GM23338 (cell line): Measurements from ENCODE around the gene CCNYL1. TPM values are rescaled to one million over a fixed set of nuclear protein-coding genes. Genes with fewer than 3 reads are reported as not detected.
A peak's percentile ranks its signal among the peaks of the same experiment; 100 is the strongest.

Experiments used
- ATAC-seq: fragments of 200-7000 bp; cut with Tn5 transposase; 3 replicates; pipeline ENCODE4 v1.9.1; 2020
- DNase-seq: peaks from one replicate; pipeline ENCODE4 v3.0.0-alpha.2; 2015; ENCODE audit warnings: low spot score
- H2AFZ ChIP-seq: fragments of 200-600 bp; sonication (generic); 2 replicates; pipeline ENCODE4 v1.8.0; 2016; ENCODE audit warnings: antibody characterized with exemption, mild to moderate bottlenecking, moderate library complexity
- H3F3A ChIP-seq: fragments of 200-600 bp; sonication (generic); replicated peaks from 2 replicates; pipeline ENCODE4 v1.8.0; 2017; ENCODE audit warnings: antibody characterized with exemption, mixed run types, low read depth
- H3K27ac ChIP-seq: fragments of 200-600 bp; sonication (generic); 2 replicates; pipeline ENCODE4 v1.6.1; 2016; ENCODE audit warnings: low read depth
- H3K27me3 ChIP-seq: fragments of 200-600 bp; sonication (generic); 2 replicates; pipeline ENCODE4 v1.8.0; 2016; ENCODE audit warnings: mild to moderate bottlenecking, mixed run types, moderate library complexity; ENCODE audit not compliant: insufficient read depth
- H3K36me3 ChIP-seq: fragments of 200-600 bp; sonication (generic); 2 replicates; pipeline ENCODE4 v1.8.0; 2016; ENCODE audit warnings: mild to moderate bottlenecking; ENCODE audit not compliant: insufficient read depth
- H3K4me1 ChIP-seq: fragments of 200-600 bp; sonication (generic); 2 replicates; pipeline ENCODE4 v1.8.0; 2016; ENCODE audit warnings: mild to moderate bottlenecking, moderate library complexity; ENCODE audit not compliant: insufficient read depth
- H3K4me2 ChIP-seq: fragments of 200-600 bp; sonication (generic); 2 replicates; pipeline ENCODE4 v1.7.1; 2017; ENCODE audit warnings: mixed run types
- H3K4me3 ChIP-seq: fragments of 200-600 bp; sonication (generic); 2 replicates; pipeline ENCODE4 v1.6.1; 2016; ENCODE audit warnings: mixed run types
- H3K79me2 ChIP-seq: fragments of 200-600 bp; sonication (generic); replicated peaks from 2 replicates; pipeline ENCODE4 v1.8.0; 2017; ENCODE audit warnings: mild to moderate bottlenecking; ENCODE audit not compliant: insufficient read depth
- H3K9me2 ChIP-seq: fragments of 200-600 bp; sonication (generic); 2 replicates; pipeline ENCODE4 v1.8.0; 2017; ENCODE audit not compliant: insufficient read depth
- H4K20me1 ChIP-seq: fragments of 200-600 bp; sonication (generic); replicated peaks from 2 replicates; pipeline ENCODE4 v1.8.0; 2017; ENCODE audit warnings: mild to moderate bottlenecking; ENCODE audit not compliant: insufficient read depth
- H3K27ac Mint-ChIP-seq: 2 replicates; pipeline ENCODE4 v1.8.0; 2020; ENCODE audit warnings: inconsistent platforms, mild to moderate bottlenecking, moderate library complexity, mixed read lengths
- H3K27me3 Mint-ChIP-seq: 3 replicates; pipeline ENCODE4 v1.8.0; 2022; ENCODE audit warnings: low read depth, mild to moderate bottlenecking, moderate library complexity, mixed read lengths, inconsistent platforms; ENCODE audit not compliant: insufficient read depth, poor library complexity
- H3K36me3 Mint-ChIP-seq: 3 replicates; pipeline ENCODE4 v1.8.0; 2021; ENCODE audit warnings: low read depth, mild to moderate bottlenecking, inconsistent platforms, moderate library complexity, mixed read lengths
- H3K4me1 Mint-ChIP-seq: 3 replicates; pipeline ENCODE4 v1.8.0; 2020; ENCODE audit warnings: mild to moderate bottlenecking, inconsistent platforms, mixed read lengths
- H3K4me3 Mint-ChIP-seq: 3 replicates; pipeline ENCODE4 v1.8.0; 2021; ENCODE audit warnings: moderate library complexity, mild to moderate bottlenecking, inconsistent platforms, mixed read lengths
- H3K9me3 Mint-ChIP-seq: 3 replicates; pipeline ENCODE4 v1.8.0; 2020; ENCODE audit warnings: moderate library complexity, mild to moderate bottlenecking, inconsistent platforms, mixed read lengths
- CREB1 ChIP-seq: fragments of 250-450 bp; sonication (Bioruptor Pico); IDR thresholded peaks from 2 replicates; pipeline ENCODE4 v1.5.0; 2020; ENCODE audit warnings: low read depth, mild to moderate bottlenecking, moderate library complexity
- ETS1 ChIP-seq: IDR thresholded peaks from 2 replicates; pipeline ENCODE4 v1.6.1; 2016; ENCODE audit warnings: antibody characterized with exemption
- EZH2 ChIP-seq: fragments of 200-600 bp; sonication (generic); IDR thresholded peaks from one replicate; pipeline ENCODE4 v1.8.0; 2017; ENCODE audit warnings: antibody characterized with exemption, mild to moderate bottlenecking, low read depth; ENCODE audit not compliant: unreplicated experiment
- EZH2phosphoT487 ChIP-seq: fragments of 200-600 bp; sonication (generic); IDR thresholded peaks from one replicate; pipeline ENCODE4 v1.8.1; 2018; ENCODE audit warnings: antibody characterized with exemption; ENCODE audit not compliant: unreplicated experiment
- JUNB ChIP-seq: IDR thresholded peaks from one replicate; pipeline ENCODE4 v1.6.1; 2016; ENCODE audit warnings: antibody characterized with exemption; ENCODE audit not compliant: unreplicated experiment
- NANOG ChIP-seq: IDR thresholded peaks from 2 replicates; pipeline ENCODE4 v1.6.1; 2016; ENCODE audit warnings: antibody characterized with exemption, borderline replicate concordance
- POLR2AphosphoS5 ChIP-seq: IDR thresholded peaks from 2 replicates; pipeline ENCODE4 v1.6.1; 2016; ENCODE audit warnings: antibody characterized with exemption, low read depth
- STAT1 ChIP-seq: IDR thresholded peaks from one replicate; pipeline ENCODE4 v1.6.1; 2016; ENCODE audit warnings: antibody characterized with exemption; ENCODE audit not compliant: unreplicated experiment
- ZNF114 ChIP-seq: fragments of 250-450 bp; sonication (Bioruptor Pico); IDR thresholded peaks from 2 replicates; pipeline ENCODE4 v1.5.0; 2020; ENCODE audit warnings: mild to moderate bottlenecking, moderate library complexity
- ZNF331 ChIP-seq: fragments of 250-450 bp; sonication (Bioruptor Pico); IDR thresholded peaks from 2 replicates; pipeline ENCODE4 v1.5.0; 2020; ENCODE audit warnings: low read depth, mild to moderate bottlenecking, moderate library complexity
- polyA plus RNA-seq: library from polyadenylated mRNA; unstranded; fragments of >200 nt; fragmentation: Nextera tagmentation; extraction: Ambion mirVana; gene quantifications from 2 replicates; pipeline ENCODE4 v1.2.1, GENCODE V29; 2016
- total RNA-seq: library from RNA; depleted of rRNA; stranded (reverse); fragments of >200 nt; shearing (Covaris generic); gene quantifications from 2 replicates; pipeline ENCODE4 v1.2.3, GENCODE V29; 2014
- TF ChIP-seq, protein P1 (sequence below): IDR thresholded peaks from one replicate; pipeline ENCODE4 v1.6.1; 2018; ENCODE audit warnings: antibody characterized with exemption; ENCODE audit not compliant: unreplicated experiment
- TF ChIP-seq, protein P2 (sequence below), 2 experiments: fragments of 200-600 bp in 1 of 2; sonication (generic) in 1 of 2; conservative IDR thresholded peaks; 2 replicates each; pipeline versions ENCODE4 v1.5.1 to v1.6.1; 2016 to 2017; ENCODE audit warnings: antibody characterized with exemption in 2 of 2, low read depth in 2 of 2, mild to moderate bottlenecking in 2 of 2, moderate library complexity in 1 of 2
- TF ChIP-seq, protein P3 (sequence below): fragments of 250-450 bp; sonication (Bioruptor Pico); IDR thresholded peaks from 2 replicates; pipeline ENCODE4 v1.5.0; 2020; ENCODE audit warnings: mild to moderate bottlenecking, moderate library complexity

The CCNYL1 gene
- total and polyA plus RNA-seq, 2 experiments from 2014 or later: 19.6 to 32.1 TPM

- H2AFZ ChIP-seq: no peak overlapping the region
- H3K4me3 ChIP-seq: no peak overlapping the region
- no peaks in the 10 kb centered on the region for H3K4me1 ChIP-seq
- no peaks in the 10 kb centered on the region for H3K27me3 ChIP-seq
- Mint-ChIP-seq H3K4me3 (no peak overlapping the region), H3K27ac (peak overlapping the region; percentile 29), H3K4me1 (peaks cover 15% of the 10 kb centered on the region; the same call in 2 of the 3 replicates), H3K36me3 (peaks cover 24% of the 10 kb centered on the region; the same call in 2 of the 3 replicates), H3K27me3 (peaks cover 3% of the 10 kb centered on the region), H3K9me3 (no peaks in the 10 kb centered on the region)
- DNase-seq (no peak), ATAC-seq (no peak)
- peak overlapping the region; percentile 64 for H3K27ac ChIP-seq
- no peaks in the 10 kb centered on the region for H3K9me2 ChIP-seq
- no peak overlapping the region for H3K4me2 ChIP-seq
- H3F3A ChIP-seq: no peaks in the 10 kb centered on the region; the same call in 1 of the 2 replicates
- no peaks in the 10 kb centered on the region for H3K36me3 ChIP-seq
- no peaks in the 10 kb centered on the region for H4K20me1 ChIP-seq
- H3K79me2 ChIP-seq: peaks cover 32% of the 10 kb centered on the region
- TF ChIP-seq, protein P1, sequence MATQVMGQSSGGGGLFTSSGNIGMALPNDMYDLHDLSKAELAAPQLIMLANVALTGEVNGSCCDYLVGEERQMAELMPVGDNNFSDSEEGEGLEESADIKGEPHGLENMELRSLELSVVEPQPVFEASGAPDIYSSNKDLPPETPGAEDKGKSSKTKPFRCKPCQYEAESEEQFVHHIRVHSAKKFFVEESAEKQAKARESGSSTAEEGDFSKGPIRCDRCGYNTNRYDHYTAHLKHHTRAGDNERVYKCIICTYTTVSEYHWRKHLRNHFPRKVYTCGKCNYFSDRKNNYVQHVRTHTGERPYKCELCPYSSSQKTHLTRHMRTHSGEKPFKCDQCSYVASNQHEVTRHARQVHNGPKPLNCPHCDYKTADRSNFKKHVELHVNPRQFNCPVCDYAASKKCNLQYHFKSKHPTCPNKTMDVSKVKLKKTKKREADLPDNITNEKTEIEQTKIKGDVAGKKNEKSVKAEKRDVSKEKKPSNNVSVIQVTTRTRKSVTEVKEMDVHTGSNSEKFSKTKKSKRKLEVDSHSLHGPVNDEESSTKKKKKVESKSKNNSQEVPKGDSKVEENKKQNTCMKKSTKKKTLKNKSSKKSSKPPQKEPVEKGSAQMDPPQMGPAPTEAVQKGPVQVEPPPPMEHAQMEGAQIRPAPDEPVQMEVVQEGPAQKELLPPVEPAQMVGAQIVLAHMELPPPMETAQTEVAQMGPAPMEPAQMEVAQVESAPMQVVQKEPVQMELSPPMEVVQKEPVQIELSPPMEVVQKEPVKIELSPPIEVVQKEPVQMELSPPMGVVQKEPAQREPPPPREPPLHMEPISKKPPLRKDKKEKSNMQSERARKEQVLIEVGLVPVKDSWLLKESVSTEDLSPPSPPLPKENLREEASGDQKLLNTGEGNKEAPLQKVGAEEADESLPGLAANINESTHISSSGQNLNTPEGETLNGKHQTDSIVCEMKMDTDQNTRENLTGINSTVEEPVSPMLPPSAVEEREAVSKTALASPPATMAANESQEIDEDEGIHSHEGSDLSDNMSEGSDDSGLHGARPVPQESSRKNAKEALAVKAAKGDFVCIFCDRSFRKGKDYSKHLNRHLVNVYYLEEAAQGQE: no peak
- TF ChIP-seq, protein P2, sequence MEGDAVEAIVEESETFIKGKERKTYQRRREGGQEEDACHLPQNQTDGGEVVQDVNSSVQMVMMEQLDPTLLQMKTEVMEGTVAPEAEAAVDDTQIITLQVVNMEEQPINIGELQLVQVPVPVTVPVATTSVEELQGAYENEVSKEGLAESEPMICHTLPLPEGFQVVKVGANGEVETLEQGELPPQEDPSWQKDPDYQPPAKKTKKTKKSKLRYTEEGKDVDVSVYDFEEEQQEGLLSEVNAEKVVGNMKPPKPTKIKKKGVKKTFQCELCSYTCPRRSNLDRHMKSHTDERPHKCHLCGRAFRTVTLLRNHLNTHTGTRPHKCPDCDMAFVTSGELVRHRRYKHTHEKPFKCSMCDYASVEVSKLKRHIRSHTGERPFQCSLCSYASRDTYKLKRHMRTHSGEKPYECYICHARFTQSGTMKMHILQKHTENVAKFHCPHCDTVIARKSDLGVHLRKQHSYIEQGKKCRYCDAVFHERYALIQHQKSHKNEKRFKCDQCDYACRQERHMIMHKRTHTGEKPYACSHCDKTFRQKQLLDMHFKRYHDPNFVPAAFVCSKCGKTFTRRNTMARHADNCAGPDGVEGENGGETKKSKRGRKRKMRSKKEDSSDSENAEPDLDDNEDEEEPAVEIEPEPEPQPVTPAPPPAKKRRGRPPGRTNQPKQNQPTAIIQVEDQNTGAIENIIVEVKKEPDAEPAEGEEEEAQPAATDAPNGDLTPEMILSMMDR (conservative IDR thresholded peaks at IDR 0.05; ENCODE audit: low read depth in 2 of 2): no peak
- TF ChIP-seq STAT1 (no peak), ETS1 (no peak), NANOG (no peak), ZNF331 (no peak), EZH2phosphoT487 (no peak), EZH2 (no peak), JUNB (no peak), POLR2AphosphoS5 (no peak), CREB1 (CRISPR knock-in tag) (no peak), ZNF114 (CRISPR knock-in tag) (no peak)
- TF ChIP-seq, protein P3, sequence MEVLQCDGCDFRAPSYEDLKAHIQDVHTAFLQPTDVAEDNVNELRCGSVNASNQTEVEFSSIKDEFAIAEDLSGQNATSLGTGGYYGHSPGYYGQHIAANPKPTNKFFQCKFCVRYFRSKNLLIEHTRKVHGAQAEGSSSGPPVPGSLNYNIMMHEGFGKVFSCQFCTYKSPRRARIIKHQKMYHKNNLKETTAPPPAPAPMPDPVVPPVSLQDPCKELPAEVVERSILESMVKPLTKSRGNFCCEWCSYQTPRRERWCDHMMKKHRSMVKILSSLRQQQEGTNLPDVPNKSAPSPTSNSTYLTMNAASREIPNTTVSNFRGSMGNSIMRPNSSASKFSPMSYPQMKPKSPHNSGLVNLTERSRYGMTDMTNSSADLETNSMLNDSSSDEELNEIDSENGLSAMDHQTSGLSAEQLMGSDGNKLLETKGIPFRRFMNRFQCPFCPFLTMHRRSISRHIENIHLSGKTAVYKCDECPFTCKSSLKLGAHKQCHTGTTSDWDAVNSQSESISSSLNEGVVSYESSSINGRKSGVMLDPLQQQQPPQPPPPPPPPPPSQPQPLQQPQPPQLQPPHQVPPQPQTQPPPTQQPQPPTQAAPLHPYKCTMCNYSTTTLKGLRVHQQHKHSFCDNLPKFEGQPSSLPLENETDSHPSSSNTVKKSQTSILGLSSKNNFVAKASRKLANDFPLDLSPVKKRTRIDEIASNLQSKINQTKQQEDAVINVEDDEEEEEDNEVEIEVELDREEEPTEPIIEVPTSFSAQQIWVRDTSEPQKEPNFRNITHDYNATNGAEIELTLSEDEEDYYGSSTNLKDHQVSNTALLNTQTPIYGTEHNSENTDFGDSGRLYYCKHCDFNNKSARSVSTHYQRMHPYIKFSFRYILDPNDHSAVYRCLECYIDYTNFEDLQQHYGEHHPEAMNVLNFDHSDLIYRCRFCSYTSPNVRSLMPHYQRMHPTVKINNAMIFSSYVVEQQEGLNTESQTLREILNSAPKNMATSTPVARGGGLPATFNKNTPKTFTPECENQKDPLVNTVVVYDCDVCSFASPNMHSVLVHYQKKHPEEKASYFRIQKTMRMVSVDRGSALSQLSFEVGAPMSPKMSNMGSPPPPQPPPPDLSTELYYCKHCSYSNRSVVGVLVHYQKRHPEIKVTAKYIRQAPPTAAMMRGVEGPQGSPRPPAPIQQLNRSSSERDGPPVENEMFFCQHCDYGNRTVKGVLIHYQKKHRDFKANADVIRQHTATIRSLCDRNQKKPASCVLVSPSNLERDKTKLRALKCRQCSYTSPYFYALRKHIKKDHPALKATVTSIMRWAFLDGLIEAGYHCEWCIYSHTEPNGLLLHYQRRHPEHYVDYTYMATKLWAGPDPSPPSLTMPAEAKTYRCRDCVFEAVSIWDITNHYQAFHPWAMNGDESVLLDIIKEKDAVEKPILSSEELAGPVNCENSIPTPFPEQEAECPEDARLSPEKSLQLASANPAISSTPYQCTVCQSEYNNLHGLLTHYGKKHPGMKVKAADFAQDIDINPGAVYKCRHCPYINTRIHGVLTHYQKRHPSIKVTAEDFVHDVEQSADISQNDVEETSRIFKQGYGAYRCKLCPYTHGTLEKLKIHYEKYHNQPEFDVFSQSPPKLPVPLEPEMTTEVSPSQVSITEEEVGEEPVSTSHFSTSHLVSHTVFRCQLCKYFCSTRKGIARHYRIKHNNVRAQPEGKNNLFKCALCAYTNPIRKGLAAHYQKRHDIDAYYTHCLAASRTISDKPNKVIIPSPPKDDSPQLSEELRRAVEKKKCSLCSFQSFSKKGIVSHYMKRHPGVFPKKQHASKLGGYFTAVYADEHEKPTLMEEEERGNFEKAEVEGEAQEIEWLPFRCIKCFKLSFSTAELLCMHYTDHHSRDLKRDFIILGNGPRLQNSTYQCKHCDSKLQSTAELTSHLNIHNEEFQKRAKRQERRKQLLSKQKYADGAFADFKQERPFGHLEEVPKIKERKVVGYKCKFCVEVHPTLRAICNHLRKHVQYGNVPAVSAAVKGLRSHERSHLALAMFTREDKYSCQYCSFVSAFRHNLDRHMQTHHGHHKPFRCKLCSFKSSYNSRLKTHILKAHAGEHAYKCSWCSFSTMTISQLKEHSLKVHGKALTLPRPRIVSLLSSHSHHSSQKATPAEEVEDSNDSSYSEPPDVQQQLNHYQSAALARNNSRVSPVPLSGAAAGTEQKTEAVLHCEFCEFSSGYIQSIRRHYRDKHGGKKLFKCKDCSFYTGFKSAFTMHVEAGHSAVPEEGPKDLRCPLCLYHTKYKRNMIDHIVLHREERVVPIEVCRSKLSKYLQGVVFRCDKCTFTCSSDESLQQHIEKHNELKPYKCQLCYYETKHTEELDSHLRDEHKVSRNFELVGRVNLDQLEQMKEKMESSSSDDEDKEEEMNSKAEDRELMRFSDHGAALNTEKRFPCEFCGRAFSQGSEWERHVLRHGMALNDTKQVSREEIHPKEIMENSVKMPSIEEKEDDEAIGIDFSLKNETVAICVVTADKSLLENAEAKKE (CRISPR knock-in tag): no peak
Observed at GRCh38 chr2:207727261-207727660, 15.8 kb downstream of the CCNYL1 start.
